Measurements from ENCODE around the gene GATAD2A.

The GATAD2A gene

DNA sequence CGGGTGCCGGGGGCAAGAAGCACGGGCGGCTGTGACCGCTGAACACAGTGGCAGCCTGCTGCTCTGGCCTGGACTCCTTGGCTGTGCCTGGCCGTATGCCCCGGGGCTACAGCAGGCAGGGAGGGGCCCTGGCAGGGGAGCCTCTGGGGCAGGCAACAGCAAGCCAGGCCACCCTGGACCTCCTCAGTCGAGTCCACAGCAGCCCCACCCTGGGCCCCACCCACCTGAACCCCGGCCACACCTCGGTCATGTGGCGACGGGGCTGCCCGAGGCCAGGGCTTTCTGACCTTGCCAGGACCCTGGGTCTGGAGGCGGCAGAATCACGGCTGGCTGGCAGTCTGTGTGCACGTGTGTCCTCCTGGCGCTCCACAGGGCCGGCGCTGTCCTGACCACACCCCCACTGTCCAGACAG, 141.3 kb downstream of the GATAD2A start:
- Histone ChIP-seq H3K27me3 (ENCODE audit: insufficient read depth, low read length, poor library complexity, severe bottlenecking) (no peaks in the 10 kb centered on the region), H3K9ac (ENCODE audit: low read depth, low read length, poor library complexity, severe bottlenecking) (no peak overlapping the region), H3K4me1 (ENCODE audit: insufficient read depth, low read length, poor library complexity, severe bottlenecking) (no peaks in the 10 kb centered on the region), H4K20me1 (ENCODE audit: insufficient read depth, low read length, poor library complexity, severe bottlenecking) (no peaks in the 10 kb centered on the region), H3F3A (ENCODE audit: low read depth) (no peaks in the 10 kb centered on the region), H3K4me3 (ENCODE audit: low read length, poor library complexity, severe bottlenecking) (no peak overlapping the region), H3K36me3 (ENCODE audit: insufficient read depth, low read length) (no peaks in the 10 kb centered on the region), H3K4me2 (ENCODE audit: low read depth, low read length, poor library complexity, severe bottlenecking) (no peak overlapping the region), H2AFZ (ENCODE audit: low read length) (no peak overlapping the region), H3K9me3 (ENCODE audit: insufficient read depth, low read depth, low read length) (no peaks in the 10 kb centered on the region), H3K9me2 (replicated peaks; ENCODE audit: low read depth, low read length) (no peaks in the 10 kb centered on the region), H3K79me2 (ENCODE audit: insufficient read depth, low read length) (no peaks in the 10 kb centered on the region)
- TF ChIP-seq EZH2phosphoT487 (IDR thresholded peaks at IDR 0.05; ENCODE audit: borderline replicate concordance), result no peak
- no peak for TF ChIP-seq CTCF (conservative IDR thresholded peaks at IDR 0.05; ENCODE audit: low read length)

- H3K27me3 ChIP-seq (ENCODE audit: insufficient read depth, low read length, poor library complexity, severe bottlenecking), result no peaks in the 10 kb centered on the region
- H4K20me1 ChIP-seq (ENCODE audit: insufficient read depth, low read length, poor library complexity, severe bottlenecking), result no peaks in the 10 kb centered on the region
- TF ChIP-seq EZH2phosphoT487 (IDR thresholded peaks at IDR 0.05; ENCODE audit: borderline replicate concordance) (no peak), CTCF (conservative IDR thresholded peaks at IDR 0.05; ENCODE audit: low read length) (no peak)
These were observed 142.3 kb downstream of the GATAD2A start for GRCh38 chr19:19547674-19548336.

DNA sequence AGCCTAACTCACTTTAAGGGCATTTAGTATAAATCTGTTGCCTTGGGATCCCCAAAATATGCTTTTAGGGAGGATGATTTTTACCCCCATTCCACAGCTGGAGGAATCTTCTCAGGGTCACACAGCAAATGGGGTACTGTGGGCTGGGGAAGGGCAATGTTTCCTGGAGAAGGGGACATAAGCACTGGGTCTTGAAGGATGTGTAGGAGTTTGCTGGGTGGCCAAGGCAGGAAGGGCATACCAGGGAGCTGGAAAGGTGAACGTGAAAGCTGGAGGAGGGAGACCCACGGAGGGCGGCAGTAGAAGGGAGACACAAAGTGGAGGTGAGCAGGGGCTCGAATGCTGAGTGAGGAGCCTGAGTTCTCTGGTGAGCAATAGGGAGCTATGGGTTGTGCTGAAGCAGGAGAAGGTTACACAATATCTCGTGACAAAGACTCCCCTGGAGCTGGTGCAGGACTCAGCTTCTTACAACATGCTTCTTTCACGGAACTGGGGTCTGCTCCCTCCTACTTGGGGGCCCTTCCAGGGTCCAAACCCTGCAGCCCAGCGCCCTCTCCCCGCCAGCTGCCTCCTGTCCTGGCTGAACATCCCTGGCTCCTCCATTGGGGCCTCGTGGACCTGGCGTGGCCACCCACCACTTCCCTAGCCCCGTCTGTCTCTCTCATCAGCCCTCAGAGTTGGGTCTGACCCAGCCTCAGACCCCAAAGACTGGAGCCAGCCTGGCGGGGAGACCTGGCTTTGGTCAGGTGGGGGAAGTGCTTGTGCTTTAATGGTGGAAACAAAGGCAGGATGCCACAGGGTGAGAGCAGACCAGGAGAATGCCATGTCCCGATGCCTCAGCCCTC, 143.7 kb downstream of the GATAD2A start:
- Histone ChIP-seq H4K20me1 (ENCODE audit: insufficient read depth, low read length, poor library complexity, severe bottlenecking) (no peaks in the 10 kb centered on the region), H3K27me3 (ENCODE audit: insufficient read depth, low read length, poor library complexity, severe bottlenecking) (no peaks in the 10 kb centered on the region), H2AFZ (ENCODE audit: low read length) (no peak overlapping the region), H3K4me2 (ENCODE audit: low read depth, low read length, poor library complexity, severe bottlenecking) (no peak overlapping the region), H3K9me2 (replicated peaks; ENCODE audit: low read depth, low read length) (no peaks in the 10 kb centered on the region), H3K4me3 (ENCODE audit: low read length, poor library complexity, severe bottlenecking) (no peak overlapping the region), H3K36me3 (ENCODE audit: insufficient read depth, low read length) (no peaks in the 10 kb centered on the region), H3K4me1 (ENCODE audit: insufficient read depth, low read length, poor library complexity, severe bottlenecking) (no peaks in the 10 kb centered on the region), H3K9me3 (ENCODE audit: insufficient read depth, low read depth, low read length) (no peaks in the 10 kb centered on the region), H3K79me2 (ENCODE audit: insufficient read depth, low read length) (no peaks in the 10 kb centered on the region), H3K9ac (ENCODE audit: low read depth, low read length, poor library complexity, severe bottlenecking) (no peak overlapping the region), H3F3A (ENCODE audit: low read depth) (no peaks in the 10 kb centered on the region)
- no peak for TF ChIP-seq CTCF (conservative IDR thresholded peaks at IDR 0.05; ENCODE audit: low read length)
- no peak for TF ChIP-seq EZH2phosphoT487 (IDR thresholded peaks at IDR 0.05; ENCODE audit: borderline replicate concordance)

More at GRCh38 chr19:19547674-19548336, 142.3 kb downstream of the GATAD2A start:
- Histone ChIP-seq H3K4me3 (ENCODE audit: low read length, poor library complexity, severe bottlenecking) (no peak overlapping the region), H3K9me2 (replicated peaks; ENCODE audit: low read depth, low read length) (no peaks in the 10 kb centered on the region), H3K79me2 (ENCODE audit: insufficient read depth, low read length) (no peaks in the 10 kb centered on the region), H3K4me1 (ENCODE audit: insufficient read depth, low read length, poor library complexity, severe bottlenecking) (no peaks in the 10 kb centered on the region), H3K4me2 (ENCODE audit: low read depth, low read length, poor library complexity, severe bottlenecking) (no peak overlapping the region), H3K9me3 (ENCODE audit: insufficient read depth, low read depth, low read length) (no peaks in the 10 kb centered on the region), H3K9ac (ENCODE audit: low read depth, low read length, poor library complexity, severe bottlenecking) (no peak overlapping the region), H2AFZ (ENCODE audit: low read length) (no peak overlapping the region), H3F3A (ENCODE audit: low read depth) (no peaks in the 10 kb centered on the region), H3K36me3 (ENCODE audit: insufficient read depth, low read length) (no peaks in the 10 kb centered on the region)

All from Loucy (cell line).